H9 (cell line): ENCODE data around the gene MAST4. TPM values are rescaled to one million over a fixed set of nuclear protein-coding genes. Genes with fewer than 3 reads are reported as not detected.

Experiments used
- DNase-seq: peaks from one replicate; pipeline ENCODE4 v3.0.0-alpha.2; 2017
- H2AFZ ChIP-seq: one replicate; pipeline ENCODE4 v1.6.1; 2013; ENCODE audit warnings: mild to moderate bottlenecking, low read length, control low read depth, moderate library complexity
- H2AK5ac ChIP-seq: 2 replicates; pipeline ENCODE4 v1.6.1; 2013; ENCODE audit warnings: low read length, control low read depth, mixed read lengths; ENCODE audit not compliant: insufficient read length
- H2BK120ac ChIP-seq: one replicate; pipeline ENCODE4 v1.6.1; 2013; ENCODE audit warnings: low read depth, mild to moderate bottlenecking, low read length, control low read depth, inconsistent platforms; ENCODE audit not compliant: poor library complexity, severe bottlenecking
- H2BK12ac ChIP-seq: 2 replicates; pipeline ENCODE4 v1.6.1; 2013; ENCODE audit warnings: low read length, control low read depth, mixed read lengths, low read depth; ENCODE audit not compliant: insufficient read length
- H2BK15ac ChIP-seq: 2 replicates; pipeline ENCODE4 v1.6.1; 2013; ENCODE audit warnings: low read depth, low read length, control low read depth
- H2BK20ac ChIP-seq: one replicate; pipeline ENCODE4 v1.6.1; 2013; ENCODE audit warnings: low read depth, mild to moderate bottlenecking, low read length, control low read depth, inconsistent platforms; ENCODE audit not compliant: poor library complexity, severe bottlenecking
- H2BK5ac ChIP-seq: 2 replicates; pipeline ENCODE4 v1.6.1; 2013; ENCODE audit warnings: low read length, control low read depth, mixed read lengths; ENCODE audit not compliant: insufficient read length
- H3K14ac ChIP-seq: 2 replicates; pipeline ENCODE4 v1.6.1; 2013; ENCODE audit warnings: low read length, control low read depth; ENCODE audit not compliant: insufficient read depth
- H3K18ac ChIP-seq: 2 replicates; pipeline ENCODE4 v1.6.1; 2013; ENCODE audit warnings: low read depth, mild to moderate bottlenecking, mixed read lengths, low read length, control low read depth; ENCODE audit not compliant: insufficient read length
- H3K23ac ChIP-seq: 2 replicates; pipeline ENCODE4 v1.6.1; 2013; ENCODE audit warnings: low read length, control low read depth, mixed read lengths, low read depth; ENCODE audit not compliant: insufficient read length
- H3K23me2 ChIP-seq: 2 replicates; pipeline ENCODE4 v1.6.1; 2013; ENCODE audit warnings: low read depth, mild to moderate bottlenecking, mixed read lengths, low read length, control low read depth; ENCODE audit not compliant: insufficient read length, poor library complexity, severe bottlenecking
- H3K27ac ChIP-seq: 2 replicates; pipeline ENCODE4 v1.5.1; 2013; ENCODE audit warnings: low read length, control low read depth, mixed read lengths, low read depth; ENCODE audit not compliant: insufficient read length
- H3K27me3 ChIP-seq: 2 replicates; pipeline ENCODE4 v1.6.1; 2013; ENCODE audit warnings: low read length, control low read depth, inconsistent platforms; ENCODE audit not compliant: insufficient read depth
- H3K4ac ChIP-seq: 2 replicates; pipeline ENCODE4 v1.6.1; 2013; ENCODE audit warnings: low read depth, mild to moderate bottlenecking, control low read depth, inconsistent platforms, low read length, moderate library complexity
- H3K4me1 ChIP-seq: 2 replicates; pipeline ENCODE4 v1.6.1; 2013; ENCODE audit warnings: low read length, control low read depth, inconsistent platforms; ENCODE audit not compliant: insufficient read depth
- H3K4me2 ChIP-seq: 2 replicates; pipeline ENCODE4 v1.6.1; 2013; ENCODE audit warnings: low read length, control low read depth, mixed read lengths; ENCODE audit not compliant: insufficient read length, insufficient read depth
- H3K56ac ChIP-seq: 2 replicates; pipeline ENCODE4 v1.6.1; 2013; ENCODE audit warnings: low read depth, mild to moderate bottlenecking, mixed read lengths, low read length, control low read depth; ENCODE audit not compliant: insufficient read length
- H3K79me1 ChIP-seq: 2 replicates; pipeline ENCODE4 v1.6.1; 2013; ENCODE audit warnings: low read depth, mild to moderate bottlenecking, moderate library complexity, low read length, control low read depth, inconsistent platforms; ENCODE audit not compliant: insufficient read depth, poor library complexity, severe bottlenecking
- H3K79me2 ChIP-seq: 2 replicates; pipeline ENCODE4 v1.6.1; 2013; ENCODE audit warnings: low read length, control low read depth, inconsistent platforms; ENCODE audit not compliant: insufficient read depth
- H3K9ac ChIP-seq: 2 replicates; pipeline ENCODE4 v1.6.1; 2013; ENCODE audit warnings: low read length, control low read depth, mixed read lengths; ENCODE audit not compliant: insufficient read length; ENCODE audit errors: extremely low read depth
- H3K9me3 ChIP-seq: one replicate; pipeline ENCODE4 v1.6.1; 2013; ENCODE audit warnings: low read depth, low read length, inconsistent platforms; ENCODE audit not compliant: control insufficient read depth
- H3T11ph ChIP-seq: one replicate; pipeline ENCODE4 v1.6.1; 2013; ENCODE audit warnings: mild to moderate bottlenecking, low read length, control low read depth, inconsistent platforms
- H4K20me1 ChIP-seq: one replicate; pipeline ENCODE4 v1.6.1; 2013; ENCODE audit not compliant: control insufficient read depth, insufficient read length, insufficient read depth
- H4K5ac ChIP-seq: 2 replicates; pipeline ENCODE4 v1.6.1; 2013; ENCODE audit warnings: low read depth, mild to moderate bottlenecking, mixed read lengths, low read length, control low read depth; ENCODE audit not compliant: insufficient read length
- H4K8ac ChIP-seq: replicated peaks from 2 replicates; pipeline ENCODE4 v1.6.1; 2013; ENCODE audit warnings: low read length, control low read depth, mixed read lengths, low read depth; ENCODE audit not compliant: insufficient read length
- H4K91ac ChIP-seq: 2 replicates; pipeline ENCODE4 v1.6.1; 2013; ENCODE audit warnings: low read depth, mild to moderate bottlenecking, moderate library complexity, mixed read lengths, low read length, control low read depth; ENCODE audit not compliant: insufficient read length
- H3K27ac Mint-ChIP-seq, 3 experiments: 2 replicates in 2 of 3; 3 replicates in 1 of 3; pipeline ENCODE4 v1.8.0; 2020 to 2021; ENCODE audit warnings: mixed read lengths in 3 of 3, mild to moderate bottlenecking in 1 of 3, moderate library complexity in 1 of 3
- H3K27me3 Mint-ChIP-seq: 2 replicates; pipeline ENCODE4 v1.8.0; 2021; ENCODE audit warnings: low read depth, mild to moderate bottlenecking, moderate library complexity, mixed read lengths
- H3K36me3 Mint-ChIP-seq, 3 experiments: 2 replicates in 2 of 3; 3 replicates in 1 of 3; pipeline ENCODE4 v1.8.0; 2020 to 2021; ENCODE audit warnings: low read depth in 3 of 3, mixed read lengths in 3 of 3; ENCODE audit not compliant: insufficient read depth in 1 of 3
- H3K4me1 Mint-ChIP-seq, 2 experiments: 2 replicates each; pipeline ENCODE4 v1.8.0; 2020; ENCODE audit warnings: mixed read lengths in 2 of 2
- H3K4me3 Mint-ChIP-seq, 2 experiments: 2 replicates in 1 of 2; 3 replicates in 1 of 2; pipeline ENCODE4 v1.8.0; 2020 to 2021; ENCODE audit warnings: mild to moderate bottlenecking in 2 of 2, mixed read lengths in 2 of 2, moderate library complexity in 1 of 2
- H3K9me3 Mint-ChIP-seq, 2 experiments: 2 replicates in 1 of 2; 3 replicates in 1 of 2; pipeline ENCODE4 v1.8.0; 2020; ENCODE audit warnings: mild to moderate bottlenecking in 2 of 2, mixed read lengths in 2 of 2, moderate library complexity in 1 of 2
- CTCF ChIP-seq: fragments of 200-600 bp; sonication (generic); conservative IDR thresholded peaks from 3 replicates; pipeline ENCODE4 v1.8.0; 2021; ENCODE audit warnings: antibody characterized with exemption, mild to moderate bottlenecking
- WGBS: extraction: QIAGEN DNeasy Blood & Tissue Kit; methylation state at CpG from one replicate; pipeline ENCODE4 v1.1.7; 2013; ENCODE audit warnings: missing lambda C conversion rate, low lambda C conversion rate, mixed read lengths; ENCODE audit not compliant: insufficient read length; ENCODE audit errors: extremely low coverage; 5-methylcytosine and 5-hydroxymethylcytosine counted together
- total RNA-seq: library from RNA; stranded (reverse); gene quantifications from 2 replicates; pipeline ENCODE4 v1.2.1, GENCODE V29; 2021

The MAST4 gene
- total RNA-seq, 1 experiment from 2014 or later = 3.7 TPM

- Histone ChIP-seq H4K8ac (no peak overlapping the region), H3K9ac (no peak overlapping the region), H2AK5ac (no peak overlapping the region), H2BK12ac (no peak overlapping the region), H3K14ac (no peak overlapping the region), H3K4ac (no peak overlapping the region), H2AFZ (no peak overlapping the region), H3K56ac (no peak overlapping the region), H3K23ac (no peak overlapping the region), H3K79me2 (no peaks in the 10 kb centered on the region), H2BK5ac (no peak overlapping the region), H3K4me2 (peak overlapping the region; percentile 2), H3K4me1 (no peaks in the 10 kb centered on the region; the same call in 1 of the 2 replicates), H3K79me1 (no peaks in the 10 kb centered on the region), H3K23me2 (no peaks in the 10 kb centered on the region), H2BK20ac (no peak overlapping the region), H4K20me1 (no peaks in the 10 kb centered on the region), H3K9me3 (no peaks in the 10 kb centered on the region), H3K27me3 (no peaks in the 10 kb centered on the region), H2BK120ac (no peak overlapping the region), H3T11ph (no peak overlapping the region), H4K91ac (no peak overlapping the region), H3K27ac (no peak overlapping the region), H2BK15ac (no peak overlapping the region), H3K18ac (no peak overlapping the region), H4K5ac (no peak overlapping the region)
- H3K27me3 Mint-ChIP-seq = peaks cover 11% of the 10 kb centered on the region
- WGBS = no CpG with 5 or more reads among the region's 6 CpGs
- DNase-seq = peak; percentile 69
- peaks cover 23 to 25% of the 10 kb centered on the region in 2 experiments for H3K4me1 Mint-ChIP-seq
- H3K9me3 Mint-ChIP-seq = peaks cover 2 to 4% of the 10 kb centered on the region in 2 experiments; a peak in 4 of 5 replicates
- H3K4me3 Mint-ChIP-seq = 0 out of 5 replicates have a peak overlapping the region, but pooled peaks of 1 of the 2 experiments have one; percentile 17
- no peak for TF ChIP-seq CTCF
- H3K27ac Mint-ChIP-seq = peak overlapping the region in 1 of 3 experiments; percentile 75; a peak in 1 of 7 replicates
- peaks cover 0 to 7% (median 2%) of the 10 kb centered on the region in 3 experiments; a peak in 4 of 7 replicates for H3K36me3 Mint-ChIP-seq
These were observed 586.2 kb downstream of the MAST4 start for GRCh38 chr5:67182301-67182790.
